CD4-positive, alpha-beta memory T cell (primary cell): Measurements from ENCODE around the gene EPHB1. TPM values are rescaled to one million over a fixed set of nuclear protein-coding genes. Genes with fewer than 3 reads are reported as not detected.

Experiments
- CTCF ChIA-PET: fragments of 350-600 bp; sonication (Branson Sonifier 250); formaldehyde crosslinking; loops from one replicate; lab custom pipeline; 2021; ENCODE audit warnings: inconsistent platforms; ENCODE audit not compliant: partially characterized antibody; lab: Charles Lee
- POLR2A ChIA-PET: fragments of 350-600 bp; sonication (Branson Sonifier 250); formaldehyde crosslinking; loops from one replicate; lab custom pipeline; 2021; ENCODE audit not compliant: partially characterized antibody; lab: Charles Lee
- DNase-seq, 5 donors: peaks; one replicate each; pipeline versions ENCODE4 v3.0.0 to v3.0.0-alpha.2; 2020 to 2022; ENCODE audit warnings: mixed read lengths in 1 of 5
- H3K27ac ChIP-seq: one replicate; pipeline ENCODE4 v1.7.0; 2013; ENCODE audit warnings: low read depth, low read length
- H3K27me3 ChIP-seq: 2 replicates; pipeline ENCODE4 v1.7.0; 2013; ENCODE audit warnings: mild to moderate bottlenecking, low read length, moderate library complexity; ENCODE audit not compliant: insufficient read depth
- H3K36me3 ChIP-seq: 2 replicates; pipeline ENCODE4 v1.7.0; 2013; ENCODE audit warnings: mild to moderate bottlenecking, low read length, moderate library complexity; ENCODE audit not compliant: insufficient read depth
- H3K4me1 ChIP-seq: 2 replicates; pipeline ENCODE4 v1.7.0; 2013; ENCODE audit warnings: mild to moderate bottlenecking, low read length, moderate library complexity; ENCODE audit not compliant: insufficient read depth
- H3K4me3 ChIP-seq, 2 donors: one replicate each; pipeline ENCODE4 v1.7.0; 2013; ENCODE audit warnings: low read length in 2 of 2, mild to moderate bottlenecking in 1 of 2
- H3K9me3 ChIP-seq, 2 donors: one replicate each; pipeline ENCODE4 v1.7.0; 2013; ENCODE audit warnings: low read length in 2 of 2, control low read depth in 1 of 2; ENCODE audit not compliant: control insufficient read depth in 1 of 2
- H3K27ac Mint-ChIP-seq, 7 donors: one replicate each; pipeline ENCODE4 v1.8.0; 2020 to 2021; ENCODE audit warnings: mixed read lengths in 7 of 7, mild to moderate bottlenecking in 6 of 7, inconsistent platforms in 3 of 7, moderate library complexity in 3 of 7
- H3K27me3 Mint-ChIP-seq, 2 donors: one replicate each; pipeline ENCODE4 v1.8.0; 2020 to 2021; ENCODE audit warnings: mixed read lengths in 2 of 2
- H3K36me3 Mint-ChIP-seq, 2 donors: one replicate each; pipeline ENCODE4 v1.8.0; 2020 to 2021; ENCODE audit warnings: mixed read lengths in 2 of 2, inconsistent platforms in 1 of 2, mild to moderate bottlenecking in 1 of 2
- H3K4me1 Mint-ChIP-seq, 4 donors: one replicate each; pipeline ENCODE4 v1.8.0; 2020 to 2021; ENCODE audit warnings: mixed read lengths in 4 of 4, mild to moderate bottlenecking in 1 of 4
- H3K4me3 Mint-ChIP-seq, 8 donors: one replicate each; pipeline ENCODE4 v1.8.0; 2020 to 2021; ENCODE audit warnings: mixed read lengths in 8 of 8, mild to moderate bottlenecking in 7 of 8, moderate library complexity in 6 of 8, inconsistent platforms in 3 of 8
- H3K9me3 Mint-ChIP-seq, 8 donors: one replicate each; pipeline ENCODE4 v1.8.0; 2020 to 2021; ENCODE audit warnings: mixed read lengths in 8 of 8, mild to moderate bottlenecking in 5 of 8, inconsistent platforms in 3 of 8, moderate library complexity in 1 of 8
- intact Hi-C: fragments of 100-400 bp; cut with micrococcal nuclease; formaldehyde crosslinking; loops from one replicate; pipeline ENCODE4 v1.15.1; 2023
- polyA plus RNA-seq, 2 donors: library from polyadenylated mRNA; unstranded; fragments of 300-500 nt; fragmentation: Illumina TruSeq; gene quantifications; one replicate each; pipeline ENCODE4 v1.2.3, GENCODE V29; 2021
- total RNA-seq, 2 experiments: library from RNA; stranded (reverse); gene quantifications; one replicate each; pipeline ENCODE4 v1.2.3, GENCODE V29; 2021

Gene EPHB1
- total and polyA plus RNA-seq, 4 experiments from 2014 or later: 0.30 to 0.69 (median 0.43) TPM; not detected in 1

- peaks cover 0 to under 1% (median 0%) of the 10 kb centered on the region in 8 donors for H3K9me3 Mint-ChIP-seq
- Histone ChIP-seq H3K9me3 (no peaks in the 10 kb centered on the region), H3K27me3 (no peaks in the 10 kb centered on the region), H3K4me3 (no peak overlapping the region), H3K36me3 (no peaks in the 10 kb centered on the region), H3K4me1 (peaks cover 14% of the 10 kb centered on the region), H3K27ac (no peak overlapping the region)
- ChIA-PET CTCF (no interaction called here), POLR2A (no interaction called here)
- no peak overlapping the region for H3K27ac Mint-ChIP-seq
- intact Hi-C loops: loop anchor here (5.0 kb wide), 1 partner anchor 1243 kb away; no protein-coding TSS in a partner anchor
- DNase-seq: no peak
- no peak overlapping the region for H3K4me3 Mint-ChIP-seq
- peaks cover 14 to 29% (median 18%) of the 10 kb centered on the region in 4 donors for H3K4me1 Mint-ChIP-seq
- no peaks in the 10 kb centered on the region for H3K36me3 Mint-ChIP-seq
- peaks cover 22 to 25% of the 10 kb centered on the region in 2 donors for H3K27me3 Mint-ChIP-seq
Measured at GRCh38 chr3:134799393-134799792, 4.3 kb downstream of the EPHB1 start.

GRCh38 chr3:134801204-134801958 is 6.3 kb downstream of the EPHB1 start:
- H3K4me1 Mint-ChIP-seq: peaks cover 7 to 20% (median 10%) of the 10 kb centered on the region in 4 donors
- H3K27me3 Mint-ChIP-seq: peaks cover 17 to 20% of the 10 kb centered on the region in 2 donors
- no peak for DNase-seq
- no peak overlapping the region for H3K4me3 ChIP-seq
- intact Hi-C loops: no loop called here
- no peaks in the 10 kb centered on the region for H3K9me3 ChIP-seq
- H3K27me3 ChIP-seq: no peaks in the 10 kb centered on the region
- peak overlapping the region in 1 of 7 donors; percentile 59 for H3K27ac Mint-ChIP-seq
- H3K27ac ChIP-seq: no peak overlapping the region
- ChIA-PET CTCF (interaction anchor here (1.1 to 1.6 kb wide), 2 partner anchors 11 to 16 kb away, joined by 3 to 4 read pairs; no protein-coding TSS in a partner anchor), POLR2A (no interaction called here)
- H3K36me3 ChIP-seq: no peaks in the 10 kb centered on the region
- H3K36me3 Mint-ChIP-seq: no peaks in the 10 kb centered on the region
- H3K9me3 Mint-ChIP-seq: peaks cover 0 to 3% (median 0%) of the 10 kb centered on the region in 8 donors
- H3K4me3 Mint-ChIP-seq: no peak overlapping the region
- peaks cover 14% of the 10 kb centered on the region for H3K4me1 ChIP-seq

- Mint-ChIP-seq H3K9me3 (peaks cover 0 to 3% (median 0%) of the 10 kb centered on the region in 8 donors), H3K36me3 (no peaks in the 10 kb centered on the region), H3K27ac (peak overlapping the region in 2 of 7 donors; percentile 24 to 36), H3K4me1 (peaks cover 6 to 16% (median 7%) of the 10 kb centered on the region in 4 donors), H3K27me3 (peaks cover 11 to 16% of the 10 kb centered on the region in 2 donors), H3K4me3 (peak overlapping the region in 1 of 8 donors; percentile 23)
- no peak for DNase-seq
- Histone ChIP-seq H3K27me3 (no peaks in the 10 kb centered on the region), H3K4me3 (no peak overlapping the region), H3K9me3 (no peaks in the 10 kb centered on the region), H3K4me1 (peaks cover 14% of the 10 kb centered on the region), H3K36me3 (no peaks in the 10 kb centered on the region), H3K27ac (no peak overlapping the region)
- POLR2A ChIA-PET: no interaction called here
- intact Hi-C loops: no loop called here
- CTCF ChIA-PET: interaction anchor here (1.5 kb wide), 1 partner anchor 12 kb away, joined by 4 read pairs; no protein-coding TSS in a partner anchor
Measured at GRCh38 chr3:134802428-134803050, 7.5 kb downstream of the EPHB1 start.

GRCh38 chr3:134803051-134803505 is 8.0 kb downstream of the EPHB1 start:
- Mint-ChIP-seq H3K27me3 (peaks cover 6 to 13% of the 10 kb centered on the region in 2 donors), H3K9me3 (peaks cover 0 to 3% (median 0%) of the 10 kb centered on the region in 8 donors), H3K36me3 (no peaks in the 10 kb centered on the region), H3K27ac (peak overlapping the region in 2 of 7 donors; percentile 21 to 58), H3K4me1 (peaks cover 6 to 16% (median 6%) of the 10 kb centered on the region in 4 donors), H3K4me3 (no peak overlapping the region)
- intact Hi-C loops: no loop called here
- POLR2A ChIA-PET: no interaction called here
- DNase-seq: no peak
- Histone ChIP-seq H3K36me3 (no peaks in the 10 kb centered on the region), H3K4me3 (no peak overlapping the region), H3K4me1 (peaks cover 14% of the 10 kb centered on the region), H3K9me3 (no peaks in the 10 kb centered on the region), H3K27ac (no peak overlapping the region), H3K27me3 (no peaks in the 10 kb centered on the region)
- CTCF ChIA-PET: interaction anchor here (0.8 to 1.5 kb wide), 3 partner anchors 8 to 12 kb away, joined by 3 to 4 read pairs (median 3); partner anchors contain the start of gene EPHB1

- Mint-ChIP-seq H3K27ac (no peak overlapping the region), H3K36me3 (no peaks in the 10 kb centered on the region), H3K9me3 (peaks cover 0 to 3% (median 0%) of the 10 kb centered on the region in 8 donors), H3K27me3 (peaks cover 4 to 13% of the 10 kb centered on the region in 2 donors), H3K4me3 (no peak overlapping the region), H3K4me1 (peaks cover 6 to 16% (median 6%) of the 10 kb centered on the region in 4 donors)
- H3K27ac ChIP-seq: no peak overlapping the region
- H3K27me3 ChIP-seq: no peaks in the 10 kb centered on the region
- DNase-seq: no peak
- POLR2A ChIA-PET: no interaction called here
- H3K4me1 ChIP-seq: peaks cover 14% of the 10 kb centered on the region
- intact Hi-C loops: no loop called here
- CTCF ChIA-PET: interaction anchor here (0.8 to 1.5 kb wide), 3 partner anchors 9 to 13 kb away, joined by 3 to 4 read pairs (median 3); partner anchors contain the start of gene EPHB1
- no peaks in the 10 kb centered on the region for H3K9me3 ChIP-seq
- no peak overlapping the region for H3K4me3 ChIP-seq
- no peaks in the 10 kb centered on the region for H3K36me3 ChIP-seq
Measured at GRCh38 chr3:134803652-134804051, 8.6 kb downstream of the EPHB1 start.

- H3K27ac Mint-ChIP-seq: peak overlapping the region in 1 of 7 donors; percentile 21
- Histone ChIP-seq H3K36me3 (no peaks in the 10 kb centered on the region), H3K27me3 (no peaks in the 10 kb centered on the region), H3K4me3 (no peak overlapping the region), H3K27ac (no peak overlapping the region), H3K9me3 (no peaks in the 10 kb centered on the region), H3K4me1 (peaks cover 14% of the 10 kb centered on the region)
- H3K4me1 Mint-ChIP-seq: peaks cover 6 to 16% (median 6%) of the 10 kb centered on the region in 4 donors
- DNase-seq: no peak
- H3K27me3 Mint-ChIP-seq: peaks cover 2 to 8% of the 10 kb centered on the region in 2 donors
- intact Hi-C loops: no loop called here
- H3K36me3 Mint-ChIP-seq: no peaks in the 10 kb centered on the region
- ChIA-PET CTCF (interaction anchor here (1.3 kb wide), 1 partner anchor 10 kb away, joined by 3 read pairs; the partner anchor contains the start of gene EPHB1), POLR2A (no interaction called here)
- no peak overlapping the region for H3K4me3 Mint-ChIP-seq
- peaks cover 0 to 3% (median 0%) of the 10 kb centered on the region in 8 donors for H3K9me3 Mint-ChIP-seq
Measured at GRCh38 chr3:134804508-134805480, 9.7 kb downstream of the EPHB1 start.
